HG03159 (cell line): ENCODE results near the gene ETHE1.

ENCODE experiments used
- ATAC-seq: cut with Tn5 transposase; IDR thresholded peaks from one replicate; pipeline ENCODE4 v1.9.1; 2021; ENCODE audit warnings: mild to moderate bottlenecking, moderate library complexity; ENCODE audit not compliant: unreplicated experiment

ETHE1 gene, protein sequence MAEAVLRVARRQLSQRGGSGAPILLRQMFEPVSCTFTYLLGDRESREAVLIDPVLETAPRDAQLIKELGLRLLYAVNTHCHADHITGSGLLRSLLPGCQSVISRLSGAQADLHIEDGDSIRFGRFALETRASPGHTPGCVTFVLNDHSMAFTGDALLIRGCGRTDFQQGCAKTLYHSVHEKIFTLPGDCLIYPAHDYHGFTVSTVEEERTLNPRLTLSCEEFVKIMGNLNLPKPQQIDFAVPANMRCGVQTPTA

DNA sequence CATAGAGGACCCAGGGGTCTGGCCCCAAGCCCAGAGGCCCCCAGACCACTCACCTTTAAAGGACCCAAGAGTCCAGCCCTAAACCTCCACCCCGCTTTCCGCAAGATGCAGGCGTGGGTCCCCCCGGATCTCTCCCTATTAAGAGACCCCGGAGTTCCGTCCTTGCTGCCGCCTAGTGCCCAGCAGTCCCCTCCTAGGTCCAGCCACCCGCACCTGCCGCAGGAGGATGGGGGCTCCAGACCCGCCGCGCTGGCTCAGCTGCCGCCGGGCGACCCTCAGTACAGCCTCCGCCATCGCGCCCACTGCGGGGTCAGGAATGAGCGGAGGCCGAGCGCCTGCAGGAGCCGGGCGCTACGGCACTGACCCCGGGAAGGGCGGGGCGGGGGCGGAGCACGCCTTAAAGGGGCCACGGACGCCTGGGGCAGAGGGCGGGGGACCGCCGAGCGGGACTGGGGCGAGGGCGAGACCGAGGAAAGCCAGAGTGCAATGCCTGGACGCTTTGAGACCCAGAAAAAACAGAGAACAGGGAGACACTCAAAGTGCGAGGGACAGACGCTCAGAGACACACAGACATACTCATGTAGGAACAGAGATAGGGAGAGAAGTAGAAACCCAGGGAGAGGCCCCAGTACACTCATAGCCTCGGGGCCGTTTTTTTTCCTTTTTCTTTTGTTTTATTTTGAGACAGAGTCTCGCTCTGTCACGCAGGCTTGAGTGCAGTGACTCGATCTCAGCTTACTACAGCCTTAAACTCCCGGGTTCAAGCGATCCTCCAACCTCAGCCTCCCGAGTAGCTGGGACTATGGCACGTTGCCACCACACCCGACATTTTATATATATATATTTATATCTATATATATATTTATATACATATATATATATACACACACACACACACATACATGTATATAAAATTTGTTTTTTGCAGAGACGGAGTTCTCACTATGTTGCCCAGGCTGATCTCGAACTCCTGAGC is at the start of gene ETHE1:
ETHE1 (minus strand) TSS at position 318 of the 976 bp plus-strand sequence; CDS start at position 294, 24 bp downstream.
- ATAC-seq, result peak; percentile 67

DNA sequence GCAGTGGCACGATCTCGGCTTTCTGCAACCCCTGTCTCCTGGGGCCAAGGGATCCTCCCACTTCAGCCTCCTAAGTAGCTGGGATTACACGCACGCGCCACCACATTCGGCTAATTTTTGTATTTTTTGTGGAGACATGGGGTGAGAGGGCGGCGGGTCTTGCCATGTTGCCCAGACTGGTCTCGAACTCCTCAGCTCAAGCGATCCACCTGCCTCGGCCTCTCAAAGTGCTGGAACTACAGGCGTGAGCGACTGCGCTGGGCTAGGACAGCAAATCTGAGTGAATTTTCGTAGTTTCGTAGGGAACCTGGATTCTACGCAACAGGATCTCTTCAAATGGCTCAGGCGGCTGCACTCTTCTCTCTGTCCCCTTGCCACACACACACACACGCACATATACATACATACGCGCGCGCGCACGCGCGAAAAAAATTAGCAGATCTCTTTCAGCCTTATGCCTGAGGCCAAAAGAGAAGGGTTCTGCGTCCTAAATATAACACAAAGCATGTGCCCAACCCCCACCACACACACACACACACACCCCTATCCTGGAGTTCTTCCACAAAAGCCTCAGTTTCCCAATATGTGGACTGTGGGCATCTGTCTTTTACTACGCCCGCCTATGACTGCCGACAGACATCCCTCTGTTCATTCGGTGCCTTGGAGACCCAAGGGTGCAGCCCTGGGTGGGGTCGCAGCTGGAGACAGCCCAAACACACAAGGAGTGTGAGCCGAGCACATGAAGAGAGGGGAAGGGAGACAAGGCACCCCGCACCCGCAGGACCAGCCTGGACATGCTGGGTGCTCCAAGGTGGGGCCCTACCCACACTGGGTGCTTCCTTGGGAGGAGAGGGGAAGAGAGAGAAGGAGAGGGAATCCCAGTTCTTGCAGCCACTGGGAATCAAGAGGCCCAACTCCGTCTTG is 49.2 kb upstream of the ETHE1 start:
- ATAC-seq, result no peak

DNA sequence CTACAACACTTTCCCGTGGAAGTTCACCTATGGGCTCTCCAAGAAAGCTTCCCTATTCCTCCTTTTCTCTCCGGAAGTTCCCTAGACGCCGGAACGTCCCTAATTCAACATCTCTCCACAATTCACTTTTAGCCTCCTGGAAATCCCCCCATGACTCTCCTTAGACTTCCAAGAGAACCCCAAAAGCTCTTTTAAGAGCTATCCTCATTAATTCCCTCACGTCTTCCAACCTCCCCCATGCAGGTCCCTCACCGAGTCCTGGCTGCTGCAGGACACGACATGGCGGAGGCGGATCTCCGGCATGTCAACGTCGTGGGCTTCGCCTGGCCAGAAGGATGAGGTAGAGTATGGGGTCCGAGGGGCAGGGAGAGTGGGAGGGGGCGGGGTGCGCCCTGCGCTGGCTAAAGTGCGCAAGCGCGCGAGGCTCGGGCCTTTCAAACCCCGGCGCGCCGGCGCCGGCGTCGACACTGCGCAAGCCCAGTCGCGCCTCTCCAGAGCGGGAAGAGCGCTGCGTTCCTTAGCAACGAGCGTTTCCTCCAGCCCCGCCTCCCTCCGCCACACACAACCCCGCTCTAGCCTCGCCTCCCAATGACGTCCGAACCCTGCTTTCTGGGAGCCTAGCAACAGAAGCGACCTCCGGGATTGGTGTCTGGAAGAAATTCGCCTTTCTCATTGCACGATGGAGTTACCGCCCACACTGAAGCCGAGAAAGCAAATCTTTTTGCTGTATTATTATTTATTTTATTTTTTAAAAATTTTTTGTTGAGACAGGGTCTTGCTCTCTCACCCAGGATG is 48.4 kb upstream of the ETHE1 start, which contains the start of the genes PINLYP and XRCC1:
PINLYP (plus strand) TSS at position 646 of the 795 bp plus-strand sequence. CDS start 1,391 bp downstream, outside the sequence.
XRCC1 (minus strand) TSS at position 372 of the 795 bp plus-strand sequence; CDS start at position 303, 69 bp downstream.
- ATAC-seq, result peak; percentile 96

DNA sequence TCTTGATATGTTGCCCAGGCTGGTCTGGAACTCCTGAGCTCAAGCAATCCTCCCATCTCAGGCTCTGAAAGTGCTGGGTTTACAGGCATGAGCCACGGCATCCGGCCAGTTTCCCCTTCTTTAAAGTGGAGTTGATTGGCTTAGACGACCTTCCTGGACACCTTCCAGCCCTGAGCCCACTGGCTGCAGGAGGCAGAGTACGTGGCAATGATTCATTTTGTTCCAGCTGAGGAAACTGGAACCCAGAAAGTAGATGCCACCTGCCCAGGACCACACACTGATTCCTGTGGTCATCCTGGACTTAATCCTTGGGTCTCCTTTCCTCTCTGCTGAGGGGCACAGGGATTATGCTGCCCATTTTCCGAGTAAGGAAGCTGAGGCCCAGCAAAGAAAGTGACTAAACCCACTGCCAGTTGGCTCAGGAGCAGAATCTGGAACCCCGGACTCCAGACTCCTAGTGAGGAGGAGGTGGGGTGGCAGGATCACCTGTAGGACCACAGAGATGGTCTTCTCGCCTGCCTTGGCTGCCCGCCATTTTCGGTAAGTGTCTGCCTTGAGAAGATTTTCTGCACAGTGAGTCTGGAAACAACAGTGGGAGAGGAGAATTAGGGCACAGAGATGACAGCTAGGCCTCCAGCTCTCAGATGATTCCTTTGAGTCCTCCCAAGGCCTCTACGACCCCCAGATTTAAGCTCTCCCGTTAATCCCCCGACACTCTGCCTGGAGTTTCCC is 47.6 kb upstream of the ETHE1 start:
- ATAC-seq, result no peak

DNA sequence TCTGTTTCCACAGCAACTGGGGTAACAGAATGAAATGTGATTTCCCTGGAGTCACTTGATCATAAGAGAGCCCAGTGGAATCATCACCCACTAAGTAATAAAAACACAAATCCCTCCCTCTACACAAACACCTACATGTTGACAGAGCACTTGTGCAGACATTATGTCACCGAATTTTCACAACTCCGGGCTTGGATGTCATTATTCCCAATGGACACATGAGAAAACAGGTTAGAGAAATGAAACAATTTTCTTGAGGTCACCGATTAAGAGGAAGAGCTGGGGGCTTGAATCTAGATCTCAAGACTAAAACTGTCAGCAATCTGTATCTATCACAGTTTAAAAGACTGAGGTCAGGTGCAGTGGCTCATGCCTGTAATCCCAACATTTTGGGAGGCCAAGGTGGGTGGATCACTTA is 45.2 kb upstream of the ETHE1 start:
- ATAC-seq, result no peak

DNA sequence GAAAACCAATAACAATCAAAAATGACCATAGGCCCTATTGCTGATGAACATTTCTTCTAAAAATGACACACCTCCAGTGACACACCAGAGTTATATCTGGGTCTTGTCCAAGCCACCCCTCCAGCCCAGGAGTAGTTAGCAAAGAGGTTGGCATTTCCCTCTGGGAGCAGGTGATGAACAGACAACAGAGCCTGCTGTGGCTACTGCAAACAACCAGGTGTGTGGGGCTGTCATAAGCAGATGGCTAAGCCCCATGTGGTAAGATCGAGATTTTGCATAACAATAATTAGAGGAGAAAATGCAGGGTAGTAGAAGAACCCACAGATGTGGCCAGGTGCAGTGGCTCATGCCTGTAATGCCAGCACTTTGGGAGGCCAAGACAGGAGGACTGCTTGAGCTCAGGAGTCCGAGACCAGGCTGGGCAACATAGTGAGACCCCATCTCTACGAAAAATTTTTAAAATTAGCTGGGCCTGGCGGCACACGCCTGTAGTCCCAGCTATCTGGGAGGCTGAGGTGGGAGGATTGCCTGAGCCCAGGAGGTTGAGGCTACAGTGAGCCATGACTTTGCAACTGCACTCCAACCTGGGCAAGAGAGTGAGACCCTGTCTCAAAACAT is 43.3 kb upstream of the ETHE1 start:
- no peak for ATAC-seq

DNA sequence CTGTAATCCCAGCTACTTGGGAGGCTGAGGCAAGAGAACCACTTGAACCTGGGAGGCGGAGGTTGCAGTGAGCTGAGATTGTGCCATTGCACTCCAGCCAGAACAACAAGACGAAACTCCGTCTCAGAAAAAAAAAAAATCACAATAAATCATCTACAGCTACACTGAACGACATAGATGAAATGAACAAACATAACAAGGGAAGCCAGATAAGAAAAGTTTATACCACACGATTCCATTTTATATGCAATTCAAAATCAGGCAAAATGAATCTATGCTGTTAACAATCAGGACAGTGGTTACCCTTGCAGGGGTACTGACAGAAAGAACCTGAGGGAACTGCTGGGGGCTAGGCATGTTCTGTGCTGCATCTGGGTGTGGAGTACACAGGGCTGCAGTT is 42.7 kb upstream of the ETHE1 start:
- no peak for ATAC-seq

DNA sequence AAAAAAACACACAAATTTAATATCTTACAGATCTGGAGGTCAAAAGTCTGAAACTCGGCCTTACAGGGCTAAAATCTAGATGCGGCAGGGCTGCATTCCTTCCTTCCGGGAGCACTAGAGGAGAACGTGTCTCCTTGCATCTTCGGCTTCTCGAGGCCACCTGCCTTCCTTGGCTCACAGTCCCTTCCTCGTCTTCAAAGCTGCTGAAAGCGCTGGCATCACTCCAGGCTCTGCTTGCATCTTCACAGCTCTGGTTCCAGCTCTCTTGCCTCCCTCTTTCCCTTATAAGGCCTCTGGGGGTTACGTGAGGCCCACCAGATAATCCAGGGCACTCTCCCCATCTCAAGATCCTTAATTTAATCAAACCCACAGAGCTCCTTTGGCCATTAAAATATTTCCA is 37.8 kb upstream of the ETHE1 start:
- no peak for ATAC-seq

DNA sequence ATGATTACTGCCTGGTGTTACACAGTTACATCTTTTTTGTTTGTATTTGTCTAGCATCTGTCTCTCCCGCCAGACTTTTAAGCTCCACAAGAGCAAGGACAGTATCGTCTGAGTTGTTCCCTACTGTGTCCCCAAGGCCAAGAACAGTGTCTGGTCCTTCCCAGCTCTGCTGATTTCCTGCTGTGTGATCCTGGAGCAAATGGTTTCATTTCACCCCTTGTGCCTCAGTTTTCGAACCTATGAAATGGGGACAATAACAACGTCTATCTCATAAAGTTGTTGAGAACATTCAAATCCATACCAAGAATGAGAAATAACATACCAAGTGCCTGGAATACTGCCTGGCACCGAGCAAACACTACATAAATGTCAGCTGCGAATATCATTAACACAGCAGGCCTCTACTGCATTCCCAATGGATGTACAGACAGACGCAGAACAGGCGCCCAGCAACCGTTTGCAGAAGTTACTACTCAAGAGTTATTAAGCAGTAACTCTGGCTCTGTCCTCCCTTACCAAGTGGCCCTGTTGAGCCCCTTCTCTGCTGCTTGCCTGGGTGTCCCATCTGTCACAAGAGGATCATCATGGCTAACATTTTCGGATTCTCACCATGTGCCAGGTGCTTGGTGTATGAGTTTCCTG is 36.9 kb upstream of the ETHE1 start:
- no peak for ATAC-seq

DNA sequence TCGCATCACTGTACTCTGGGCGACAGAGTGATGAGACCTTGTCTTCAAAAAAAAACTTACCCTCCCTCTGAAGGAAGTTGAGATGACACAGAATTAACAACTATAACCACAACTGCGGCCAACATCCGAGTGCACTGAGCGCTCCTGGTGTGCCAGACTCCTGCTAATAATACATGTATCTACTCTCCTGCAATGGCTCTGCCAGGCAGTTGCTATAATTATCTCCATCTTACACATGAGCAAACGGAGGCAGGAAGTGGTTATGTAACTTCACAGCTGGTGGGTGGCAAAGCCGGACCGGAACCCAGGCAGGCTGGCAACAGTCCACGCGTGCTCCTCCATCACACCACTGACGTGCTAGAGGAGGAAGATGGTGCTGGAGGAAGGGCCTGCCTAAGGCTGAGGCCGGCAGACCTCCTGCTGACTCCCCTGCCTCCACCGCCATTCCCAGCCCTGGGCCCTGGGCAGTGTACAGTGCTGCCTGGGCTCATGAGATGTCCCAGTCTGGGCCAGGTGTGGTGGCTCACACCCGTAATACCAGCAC is 35.8 kb upstream of the ETHE1 start:
- peak; percentile 73 for ATAC-seq

DNA sequence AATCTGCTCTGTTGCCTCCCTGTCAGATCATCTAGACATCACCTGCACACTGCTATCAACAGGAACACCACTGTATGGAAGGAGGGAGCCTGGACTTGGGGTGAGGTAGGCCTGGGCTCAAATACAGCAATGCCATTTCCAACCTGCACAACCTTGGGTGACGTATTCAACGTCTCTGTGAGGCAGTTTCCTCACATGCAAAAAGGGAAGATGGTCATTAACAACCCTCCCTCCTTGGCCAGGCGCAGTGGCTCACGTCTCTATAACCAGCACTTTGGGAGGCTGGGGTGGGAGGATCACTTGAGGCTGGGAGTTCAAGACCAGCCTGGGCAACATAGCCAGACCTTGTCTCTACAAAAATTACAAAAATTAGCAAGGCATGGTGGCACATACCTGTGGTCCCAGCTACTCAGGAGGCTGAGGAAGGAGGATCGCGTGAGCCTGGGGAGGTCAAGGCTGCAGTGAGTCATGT is 35.3 kb upstream of the ETHE1 start:
- no peak for ATAC-seq

DNA sequence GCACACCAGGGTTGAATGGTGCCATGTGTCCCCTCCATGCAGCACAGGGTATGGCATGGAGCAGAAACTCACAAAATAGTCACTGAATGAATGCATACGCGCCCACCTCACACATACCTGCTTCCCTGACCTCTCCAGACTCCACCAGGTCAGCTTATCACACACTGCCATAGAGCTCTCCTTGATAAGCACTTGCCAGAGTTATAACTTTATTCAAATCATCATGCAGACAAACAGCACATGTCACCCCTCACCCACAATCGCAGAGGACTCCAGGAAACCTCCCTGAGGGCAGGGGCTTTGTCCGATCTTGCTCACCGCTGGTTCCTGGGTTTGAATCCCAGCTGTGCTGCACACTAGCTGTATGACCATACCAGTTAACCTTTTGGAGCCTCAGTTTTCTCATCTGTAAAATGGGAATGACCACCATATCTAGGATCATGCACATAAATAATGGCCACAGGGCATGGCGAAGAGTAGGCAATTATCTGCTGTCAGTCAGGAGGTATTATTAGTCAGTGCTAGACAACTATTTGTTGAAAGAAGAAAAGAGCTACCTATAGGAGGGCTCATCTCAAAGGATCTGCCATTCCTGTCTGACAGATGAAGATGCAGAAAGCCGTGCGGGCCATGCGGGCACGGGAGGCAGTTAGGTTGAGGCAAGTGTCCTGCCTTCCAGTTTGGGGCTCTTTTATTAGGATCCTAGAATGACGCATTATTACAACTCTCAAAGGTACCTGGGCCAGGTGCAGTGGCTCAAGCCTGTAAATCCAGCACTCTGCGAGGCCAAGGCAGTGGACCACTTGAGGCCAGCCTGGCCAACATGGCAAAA is 34.4 kb upstream of the ETHE1 start:
- ATAC-seq, result no peak

DNA sequence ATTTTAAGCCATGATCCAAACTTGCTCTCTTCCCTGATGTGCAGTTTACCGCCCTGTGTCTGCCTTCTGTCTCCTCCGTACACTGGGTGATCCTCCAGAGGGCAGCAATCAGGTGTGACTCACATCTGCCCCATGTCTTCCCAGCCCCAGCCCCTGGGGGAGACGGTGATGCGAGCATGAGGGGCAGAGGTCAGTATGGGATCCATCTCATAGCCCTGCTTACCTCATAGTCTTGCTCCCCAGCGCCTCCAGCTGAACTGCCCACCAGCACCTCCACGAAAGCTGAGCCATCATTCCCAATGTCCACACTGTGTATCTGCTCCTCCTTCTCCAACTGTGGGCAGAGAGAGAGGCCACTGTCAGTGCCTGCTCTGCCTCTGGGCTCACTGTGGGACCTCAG is 33.7 kb upstream of the ETHE1 start:
- ATAC-seq, result no peak

DNA sequence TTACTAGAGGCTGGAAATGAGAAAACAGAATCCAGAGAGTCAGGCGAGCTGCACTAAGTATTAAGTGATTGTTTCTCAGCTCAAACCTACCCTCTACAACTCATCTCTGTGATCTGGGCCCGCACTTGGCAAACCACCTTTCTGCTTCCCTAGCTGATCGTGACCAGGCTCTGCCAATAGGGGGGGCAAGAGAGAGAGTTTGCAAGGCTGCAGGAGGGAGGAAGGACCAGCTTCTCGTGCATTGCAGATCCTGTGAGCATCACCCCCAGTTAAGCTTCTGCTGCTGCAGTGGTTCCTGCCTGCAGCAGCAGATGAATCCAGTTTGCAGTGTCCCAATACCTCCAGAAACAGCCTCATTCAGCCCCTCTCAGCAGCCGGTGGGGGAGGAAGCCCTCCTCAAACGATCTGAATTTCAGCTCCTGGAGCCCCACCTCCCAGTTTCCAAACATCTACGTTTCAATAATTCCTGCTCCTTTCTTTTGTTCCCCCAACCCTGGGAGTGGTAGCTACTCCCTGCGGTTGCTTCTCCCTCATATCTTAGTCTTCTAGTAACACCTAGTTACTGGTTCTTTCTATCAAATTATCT is 28.3 kb upstream of the ETHE1 start:
- ATAC-seq, result no peak

DNA sequence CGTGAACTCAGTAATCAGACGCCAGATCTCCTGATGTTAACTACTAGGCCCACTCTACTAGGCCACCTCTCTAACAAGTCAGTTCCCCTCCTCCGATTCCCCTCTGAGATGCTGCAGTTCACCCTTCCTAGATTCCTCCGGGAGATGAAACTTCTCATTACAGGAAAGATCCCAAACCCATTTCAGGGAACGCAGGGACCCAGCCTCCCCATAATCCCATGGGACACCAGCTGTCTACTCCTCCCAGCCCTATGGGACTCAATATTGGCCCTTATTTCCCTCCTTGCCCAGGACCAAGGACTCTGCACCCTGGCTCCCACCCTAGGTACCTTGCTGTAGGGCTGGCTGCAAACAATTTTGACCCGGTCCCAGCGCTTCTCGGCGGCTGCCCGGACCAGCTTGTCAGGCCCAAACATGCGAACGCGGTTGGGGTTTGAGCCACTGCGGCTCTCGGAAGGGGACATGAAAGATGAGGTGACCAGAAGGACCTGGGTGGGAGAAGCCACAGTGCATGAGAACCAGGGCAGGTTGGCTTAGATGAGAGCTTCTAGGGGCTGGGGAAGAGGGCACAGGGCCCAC is 27.4 kb upstream of the ETHE1 start:
- ATAC-seq, result no peak

DNA sequence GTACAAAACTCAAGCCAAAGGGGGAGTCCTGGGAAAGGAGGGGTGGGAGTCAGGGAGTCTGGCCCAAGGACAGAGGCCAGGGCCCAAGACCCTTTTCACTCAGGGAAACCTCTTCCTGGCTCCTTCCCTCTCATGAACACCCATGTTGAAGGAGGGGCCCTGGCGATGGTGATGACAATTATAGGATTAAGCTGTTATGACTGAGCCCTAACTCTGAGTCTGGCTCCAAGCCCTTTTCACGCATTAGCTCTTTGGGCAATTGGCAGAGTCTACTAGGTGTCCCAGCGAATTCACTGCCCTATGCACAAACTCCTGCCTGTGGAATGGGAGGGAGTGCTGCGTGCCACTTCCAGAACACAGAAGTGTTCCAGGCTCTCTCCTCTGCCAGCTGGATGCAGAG is 26.7 kb upstream of the ETHE1 start:
- no peak for ATAC-seq
